Measurements from ENCODE around the gene CEL.

Gene CEL

DNA sequence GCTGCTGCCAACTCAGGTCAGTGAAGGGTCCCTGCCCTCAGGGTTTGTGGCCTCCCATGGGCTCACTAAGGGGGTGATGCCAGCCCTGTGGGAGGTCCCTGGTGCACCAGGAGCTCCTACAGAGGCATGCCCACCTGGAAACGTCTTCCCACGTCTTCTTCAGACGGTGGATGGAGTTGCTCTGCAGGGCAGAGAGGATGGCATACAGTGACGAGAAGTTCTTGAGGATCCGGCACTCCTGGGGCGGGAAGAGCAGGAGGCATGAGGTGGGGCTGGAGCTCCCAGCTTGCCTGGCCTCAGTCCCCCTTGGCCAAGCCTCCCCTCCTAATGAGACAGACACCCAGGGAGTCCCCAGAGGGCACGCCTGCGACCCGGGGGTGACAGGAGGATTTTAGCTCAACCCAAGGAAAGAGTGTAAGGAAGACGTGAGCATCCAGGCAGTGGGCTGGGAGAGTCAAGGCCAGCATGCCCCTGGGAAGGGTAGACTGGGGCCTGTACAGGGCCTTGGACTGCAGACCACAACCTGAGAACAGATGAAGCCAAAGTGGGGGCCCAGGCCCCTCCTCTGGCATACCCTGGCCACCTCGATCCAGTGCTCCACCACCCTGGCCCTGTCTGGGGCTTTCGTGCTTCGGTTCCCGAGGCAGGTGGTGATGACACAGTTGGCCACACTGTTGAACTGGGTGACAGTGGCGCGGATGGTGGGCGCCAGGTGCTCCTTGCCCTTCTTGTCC, 44.9 kb downstream of the CEL start:
- DNase-seq: no peak

DNA sequence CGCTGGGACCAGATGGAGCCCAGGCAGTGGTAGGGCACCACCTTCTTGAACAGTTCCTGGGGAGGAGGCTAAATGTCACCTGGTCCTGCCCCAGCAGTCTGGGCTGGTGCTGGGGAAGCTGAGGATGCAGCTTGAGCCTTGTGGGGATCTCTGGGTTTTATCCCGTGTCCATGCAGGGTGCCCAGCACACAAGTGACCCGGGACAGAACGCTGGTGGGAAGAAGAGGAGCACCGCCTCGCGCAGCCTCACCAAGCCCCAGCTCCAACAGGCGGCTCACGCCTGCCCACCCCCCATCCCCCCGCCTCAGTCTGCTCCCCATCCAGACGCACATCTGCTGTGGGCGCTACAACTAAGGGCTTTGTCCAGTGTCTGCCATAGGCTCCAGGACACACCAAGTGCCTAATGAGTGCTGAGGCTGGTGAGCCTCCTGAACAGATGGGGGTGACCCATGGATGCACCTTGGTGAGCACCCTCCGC, 45.5 kb downstream of the CEL start:
- DNase-seq: no peak

DNA sequence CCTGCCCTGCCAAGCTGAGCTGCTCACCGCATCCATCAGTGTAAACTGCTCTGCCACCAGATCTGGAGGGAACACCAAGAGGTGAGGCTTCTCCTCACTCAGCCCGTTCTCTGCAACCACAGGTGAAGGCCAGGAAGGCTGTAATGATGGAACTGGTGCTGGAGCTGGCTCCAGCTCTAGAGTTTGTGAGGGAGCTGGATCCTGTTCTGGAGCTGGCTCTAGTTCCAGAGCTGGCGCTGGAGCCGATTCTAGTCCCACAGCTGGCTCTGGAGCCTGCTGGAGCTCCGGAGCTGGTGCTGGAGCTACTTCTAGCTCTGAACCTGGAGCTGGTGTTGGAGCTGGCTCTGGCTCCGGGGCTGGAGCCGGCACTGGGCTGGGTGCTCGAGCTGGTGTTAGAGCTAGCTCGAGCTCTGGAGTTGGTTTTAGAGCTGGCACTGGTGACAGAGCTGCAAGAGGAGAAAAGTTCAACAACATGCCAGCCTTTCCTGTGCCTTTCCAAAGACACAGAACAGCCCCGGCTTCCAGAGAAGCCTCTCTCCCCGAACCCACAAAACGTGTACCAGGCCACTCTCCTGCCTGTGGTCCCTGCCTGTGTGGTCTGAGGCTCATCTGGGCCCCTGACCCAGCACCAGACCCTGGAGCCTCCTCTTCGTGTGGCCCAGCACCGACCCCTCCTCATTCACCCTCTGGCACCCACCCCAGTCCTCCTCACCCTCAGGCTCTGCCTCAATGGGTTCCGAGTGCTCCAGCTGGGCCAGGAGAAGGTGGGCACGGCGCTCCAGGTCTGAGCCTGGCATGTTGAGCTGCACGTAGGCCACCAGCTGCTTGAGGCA, 46.4 kb downstream of the CEL start:
- no peak for DNase-seq

DNA sequence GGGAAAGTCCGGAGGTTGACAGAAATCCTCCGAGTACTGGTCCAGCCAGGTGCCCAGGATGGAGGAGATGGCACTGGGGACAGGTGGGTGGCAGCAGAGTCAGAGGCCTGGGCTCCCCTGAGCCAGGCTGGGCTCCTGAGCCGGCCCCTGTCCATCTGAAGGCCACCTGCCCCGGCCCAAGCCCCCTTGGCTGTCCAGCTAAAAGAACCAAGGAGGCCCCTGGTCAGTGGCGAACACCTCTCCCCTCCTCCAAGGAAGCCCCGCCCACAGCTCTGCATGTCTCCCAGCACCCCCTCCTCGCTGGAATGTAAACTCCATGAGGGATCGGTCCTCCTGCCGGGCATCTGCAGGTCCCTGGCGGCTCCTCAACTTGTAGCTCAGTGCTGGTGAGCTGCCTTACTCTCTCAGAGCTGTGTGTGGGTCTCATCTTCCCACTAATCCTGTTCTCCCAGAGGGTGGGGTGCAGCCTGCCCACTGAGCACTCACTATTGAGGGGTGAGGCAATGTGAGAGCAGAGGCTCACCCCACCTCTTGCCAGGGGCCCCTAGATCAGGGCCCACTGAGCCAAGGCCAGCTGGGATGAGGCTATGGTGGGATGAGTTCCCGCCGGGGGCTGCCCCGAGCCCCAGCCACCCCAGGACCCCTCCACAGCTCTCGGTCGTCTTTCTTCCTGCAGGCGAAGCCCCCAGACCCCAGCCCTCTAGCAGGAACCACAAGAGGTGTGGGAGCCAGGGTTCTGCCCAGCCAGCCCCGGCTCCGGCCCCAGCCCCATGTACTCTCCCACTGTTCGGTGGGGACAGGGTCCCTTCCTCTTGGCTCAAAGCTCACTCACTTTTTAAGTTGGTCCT, 47.2 kb downstream of the CEL start:
- DNase-seq: no peak

DNA sequence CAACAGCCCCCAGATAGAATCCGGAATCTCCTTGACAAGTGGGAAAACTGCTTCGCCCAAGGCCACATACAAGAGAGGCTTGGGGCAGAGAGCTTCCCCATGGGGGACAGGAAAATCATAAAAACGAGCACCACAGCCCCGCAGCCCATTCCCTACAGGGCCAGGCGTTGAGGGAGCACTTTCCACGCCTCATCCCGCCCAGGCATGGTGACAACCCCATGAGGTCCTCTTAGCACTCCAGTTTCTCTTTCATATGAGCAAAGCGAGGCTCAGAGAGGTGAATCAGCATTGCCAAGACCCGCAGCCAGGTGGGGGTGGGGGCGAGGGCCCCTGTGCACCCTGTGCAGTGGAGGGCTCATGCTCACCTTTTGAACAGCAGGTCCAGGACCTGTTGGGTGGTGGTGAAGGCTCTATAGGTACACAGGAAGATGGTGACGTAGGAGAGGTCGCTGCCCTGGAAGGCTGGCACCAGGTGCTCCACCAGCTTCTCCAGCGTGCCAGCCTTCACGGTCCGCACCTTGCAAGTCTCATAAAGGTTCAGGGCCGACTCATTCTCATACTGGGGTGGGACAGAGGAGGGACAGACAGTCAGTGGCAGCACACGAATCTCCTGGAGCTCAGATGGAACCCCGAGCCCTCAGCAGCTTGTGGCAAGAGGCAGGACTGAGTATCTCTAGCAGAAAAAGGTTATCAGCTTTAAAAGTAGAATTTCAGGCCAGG, 48.3 kb downstream of the CEL start:
- DNase-seq: no peak

DNA sequence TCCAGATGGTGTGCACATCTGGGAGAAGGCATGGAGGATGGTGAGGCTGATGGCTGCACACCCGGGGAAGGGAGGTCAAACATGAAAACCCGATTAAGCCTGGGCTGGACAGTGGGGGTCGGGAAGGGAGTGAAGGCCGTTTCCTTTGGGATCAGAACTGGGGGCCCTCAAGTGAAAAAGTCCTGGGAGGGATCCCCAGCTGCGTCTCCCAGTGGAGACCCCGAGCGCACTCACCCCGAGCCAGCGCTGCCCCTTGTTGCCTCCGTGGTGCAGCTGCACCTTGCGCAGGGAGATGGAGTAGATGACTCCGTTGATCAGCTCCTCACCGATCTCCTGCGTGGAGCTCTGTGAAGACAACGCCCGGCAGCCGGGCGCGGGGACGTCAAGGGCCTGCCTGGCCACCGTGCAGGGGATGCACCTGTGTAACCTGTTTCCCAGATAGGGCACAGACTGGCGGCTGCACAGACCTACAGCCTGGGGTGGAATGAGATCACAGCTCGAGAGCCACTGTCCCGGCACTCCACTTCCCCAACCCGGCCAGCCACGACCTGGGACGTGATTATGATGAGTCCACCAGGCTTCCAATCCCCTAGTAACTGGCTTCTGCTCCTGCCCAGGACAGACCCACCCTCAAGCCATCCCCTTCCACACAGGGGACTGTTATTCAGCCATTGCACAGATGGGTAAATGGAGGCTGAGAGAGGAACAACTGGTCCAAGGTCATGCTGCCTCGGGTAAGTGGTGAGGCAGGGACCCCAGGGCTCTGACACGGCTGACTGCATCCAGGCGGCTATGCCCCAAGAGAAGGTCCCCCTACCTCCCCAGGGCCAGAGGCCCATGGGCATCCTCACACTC, 50.3 kb downstream of the CEL start:
- DNase-seq: peak in 2 of 3 donors; percentile 43 to 53

DNA sequence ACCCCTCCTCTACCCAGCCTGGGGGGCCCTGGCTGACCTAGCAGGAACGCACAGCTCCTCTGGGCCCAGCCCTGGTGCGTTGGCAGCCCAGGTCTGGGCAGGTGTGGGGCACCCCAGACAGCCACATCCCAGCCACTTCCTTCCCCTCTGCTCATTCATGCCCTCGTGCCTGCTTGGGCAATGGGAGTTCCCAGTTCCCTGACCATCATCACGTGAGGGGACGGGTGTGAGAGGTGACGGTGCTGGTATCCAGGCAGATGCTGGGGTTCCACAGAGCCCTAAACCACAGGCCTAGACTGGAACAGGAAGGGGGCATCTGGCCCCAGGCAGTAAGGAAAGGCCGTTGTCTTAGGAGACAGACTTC, 50.9 kb downstream of the CEL start:
- peak; percentile 95 to 97 (median 96) for DNase-seq

DNA sequence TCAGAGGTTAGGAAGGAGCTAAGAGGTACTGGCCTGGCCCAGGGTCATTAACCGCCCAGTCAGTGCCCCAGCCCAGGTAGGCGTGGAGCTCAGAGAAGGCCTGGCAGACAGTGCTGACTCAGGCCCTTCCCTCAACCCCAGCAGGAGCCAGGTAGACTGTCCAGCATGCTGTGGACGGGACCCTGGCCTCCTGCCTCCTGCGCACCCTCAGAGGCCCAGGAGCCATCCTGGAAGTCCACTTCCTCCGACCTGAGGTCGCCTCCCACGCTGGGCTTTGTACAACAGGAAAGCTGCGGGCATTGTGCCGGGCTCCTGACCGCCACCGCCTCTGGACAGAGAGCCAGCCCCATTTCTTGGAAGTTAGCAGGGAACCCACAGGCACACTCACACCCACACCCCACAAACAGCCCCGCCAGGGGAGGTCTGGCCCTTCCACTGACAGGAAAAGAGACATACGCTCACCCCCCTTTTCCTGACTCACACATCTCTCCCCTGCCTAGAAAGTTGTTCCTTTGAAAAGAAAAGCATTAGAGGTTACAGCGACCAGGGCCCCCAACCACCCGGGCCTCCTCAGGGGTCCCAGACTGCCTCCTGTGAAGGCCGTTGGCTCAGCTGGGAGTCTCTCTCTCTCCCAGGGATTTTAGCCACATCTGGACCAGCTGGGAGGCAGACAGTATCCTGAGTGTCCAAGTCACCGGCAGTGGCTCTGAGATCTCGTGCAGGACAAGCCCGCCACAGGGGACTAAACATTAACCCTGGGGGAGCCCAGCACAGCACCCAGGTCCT, 51.6 kb downstream of the CEL start:
- DNase-seq: peak; percentile 83 to 93 (median 89)

DNA sequence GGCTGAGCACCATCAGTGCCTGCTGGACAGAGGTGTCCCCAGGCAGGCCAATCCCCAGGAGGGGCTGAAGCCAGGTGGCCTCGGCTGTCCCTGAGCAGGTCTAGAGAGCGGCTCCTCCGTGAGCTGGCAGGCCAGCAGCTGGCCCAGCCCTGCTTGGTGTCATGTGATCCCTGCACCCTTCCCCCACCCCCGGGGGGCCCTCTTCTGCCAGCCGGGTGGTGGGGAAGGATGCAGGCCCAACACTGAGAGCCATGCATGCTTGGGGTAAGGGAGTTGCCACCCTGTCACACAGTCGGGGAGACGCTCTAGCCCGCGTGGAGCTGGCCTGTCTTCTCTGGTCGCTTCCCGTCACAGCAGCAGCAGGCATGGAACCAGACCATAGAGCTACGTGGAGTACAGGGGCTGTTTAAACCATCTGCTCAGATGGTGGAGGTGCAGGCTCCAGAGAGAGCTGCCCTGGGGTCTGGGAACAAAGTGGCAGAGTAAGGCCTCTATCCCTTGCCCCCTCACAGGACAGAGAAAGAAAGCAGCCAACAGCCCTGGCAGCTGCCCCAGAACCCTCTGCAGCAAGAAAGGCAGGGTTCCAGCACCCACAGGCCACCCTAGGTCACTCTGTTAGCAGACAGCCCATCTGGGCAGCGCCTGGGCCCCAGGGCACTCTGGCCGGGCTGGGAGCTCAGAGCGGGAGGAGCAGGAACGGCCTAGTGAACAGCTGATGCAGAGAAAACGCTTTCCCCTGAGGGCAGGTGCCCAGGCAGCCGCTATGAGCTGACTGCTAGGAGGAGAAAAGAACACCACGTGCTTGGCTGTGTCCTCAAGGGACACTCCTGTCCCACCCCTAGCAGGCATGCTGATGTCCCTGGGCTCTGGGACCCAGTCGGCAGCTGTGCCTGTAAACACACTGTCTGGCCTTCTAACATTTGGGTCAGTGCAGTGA, 52.4 kb downstream of the CEL start:
- no peak for DNase-seq

DNA sequence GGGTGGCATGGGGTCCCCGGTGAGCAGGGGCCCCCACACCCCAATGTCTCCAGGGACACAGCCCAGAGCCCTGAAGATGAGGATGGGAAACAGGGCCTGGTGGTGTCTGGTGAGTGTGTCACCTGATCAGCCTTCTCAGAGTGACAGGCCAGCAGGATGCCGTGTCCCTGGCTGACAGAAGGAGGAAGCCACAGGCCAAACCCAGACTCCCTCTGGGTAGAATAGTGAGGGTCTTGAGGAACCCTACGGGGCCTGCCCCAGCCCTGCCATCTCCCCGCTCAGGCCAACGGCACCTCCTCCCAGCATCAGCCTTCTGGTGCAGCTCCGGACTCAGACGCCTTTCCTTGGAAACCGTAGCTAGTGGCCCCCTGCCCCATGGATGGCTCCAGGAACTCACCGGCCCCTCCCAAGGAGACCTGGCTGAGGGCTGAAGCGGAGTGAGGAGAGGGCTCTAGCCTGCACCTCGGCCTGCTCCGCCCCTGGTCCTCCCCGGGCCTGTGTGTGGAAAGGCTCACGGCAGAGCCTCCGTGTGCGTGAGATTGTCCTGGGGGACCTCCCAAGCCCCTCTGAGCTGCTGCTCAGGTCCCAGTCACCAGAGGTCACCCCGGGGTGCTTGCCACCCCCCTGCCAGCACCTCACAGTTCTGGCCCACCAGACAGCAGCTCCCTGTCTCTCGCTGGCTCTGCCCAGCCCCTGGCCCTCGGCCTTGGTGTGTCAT, 53.3 kb downstream of the CEL start:
- peak; percentile 39 to 50 (median 41) for DNase-seq

DNA sequence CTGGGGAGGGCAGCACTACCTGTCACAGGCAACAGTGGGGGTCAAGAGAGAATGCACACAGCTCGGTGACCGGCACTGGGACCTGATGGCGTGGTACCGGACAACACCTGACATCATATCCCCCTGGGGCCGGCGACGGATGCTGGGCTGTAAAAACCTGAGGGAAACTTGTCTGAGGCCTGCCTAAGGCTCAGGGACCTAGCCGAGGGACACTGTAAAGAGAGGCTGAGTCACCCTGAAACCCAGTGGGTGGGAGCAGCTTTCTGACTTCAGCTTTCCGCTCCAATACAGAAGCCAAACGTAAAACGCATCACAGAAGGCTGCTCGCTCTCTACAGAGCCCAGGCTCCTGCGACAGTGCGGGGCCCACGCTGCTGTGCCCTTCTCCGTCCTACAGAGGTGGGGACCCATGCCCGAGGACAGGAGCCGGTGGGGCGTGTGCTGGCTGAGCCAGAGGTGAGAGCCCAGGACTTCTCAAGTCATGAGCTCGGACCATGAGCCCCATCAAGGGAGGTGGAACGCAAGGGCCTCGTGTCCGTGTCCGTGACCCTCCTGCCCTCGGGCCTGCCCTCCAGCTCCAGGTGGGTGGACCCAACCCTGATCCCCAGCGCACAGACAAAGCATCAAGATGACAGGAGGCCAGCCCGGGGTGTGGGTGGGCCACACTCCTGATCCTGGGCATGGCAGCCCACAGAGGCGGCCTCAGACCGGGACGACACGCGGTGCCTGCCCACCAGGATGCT, 54.0 kb downstream of the CEL start:
- peak; percentile 86 to 87 (median 87) for DNase-seq

DNA sequence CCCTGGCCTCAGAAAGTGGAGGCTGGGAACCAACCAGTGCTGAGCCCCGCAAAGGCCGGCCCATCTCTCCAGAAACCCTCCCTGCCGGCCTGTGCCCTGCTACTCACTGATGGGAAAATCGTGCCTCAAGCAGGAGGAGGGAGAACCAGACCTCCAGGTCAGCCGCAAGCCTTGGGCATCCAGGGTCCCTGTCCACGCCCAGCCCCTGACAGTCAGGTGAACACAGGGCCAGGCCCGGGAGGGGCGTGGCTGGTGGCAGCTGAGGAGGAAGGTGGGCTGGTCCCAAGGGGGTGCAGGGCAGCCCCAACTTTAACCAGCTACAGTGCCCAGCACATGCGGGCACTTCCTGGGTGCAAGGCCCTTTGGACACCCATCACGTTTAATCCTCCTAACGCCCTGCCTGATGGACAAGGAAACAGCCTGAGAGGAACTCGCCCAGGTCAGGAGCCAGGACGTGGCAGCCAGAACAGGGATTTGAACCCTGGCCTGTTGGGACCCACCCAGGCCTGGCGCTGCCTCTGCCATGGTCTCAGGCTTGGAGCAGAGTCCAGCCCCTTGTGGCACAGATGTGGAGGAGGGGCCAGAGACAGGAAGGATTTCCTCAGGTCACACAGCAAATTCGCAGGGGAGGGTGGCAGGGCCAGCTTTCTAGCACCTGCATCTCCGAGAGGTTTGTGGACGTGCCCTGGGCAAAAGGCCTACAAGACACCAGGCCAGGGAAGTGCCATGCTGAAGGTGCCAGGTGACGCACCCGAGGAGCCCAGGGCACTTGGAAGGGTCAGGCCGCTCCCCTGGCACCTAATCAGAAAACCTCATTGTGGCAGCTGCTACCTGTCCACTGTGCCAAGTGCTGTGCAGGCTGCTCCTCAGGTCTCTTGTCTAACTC, 54.8 kb downstream of the CEL start:
- no peak for DNase-seq

DNA sequence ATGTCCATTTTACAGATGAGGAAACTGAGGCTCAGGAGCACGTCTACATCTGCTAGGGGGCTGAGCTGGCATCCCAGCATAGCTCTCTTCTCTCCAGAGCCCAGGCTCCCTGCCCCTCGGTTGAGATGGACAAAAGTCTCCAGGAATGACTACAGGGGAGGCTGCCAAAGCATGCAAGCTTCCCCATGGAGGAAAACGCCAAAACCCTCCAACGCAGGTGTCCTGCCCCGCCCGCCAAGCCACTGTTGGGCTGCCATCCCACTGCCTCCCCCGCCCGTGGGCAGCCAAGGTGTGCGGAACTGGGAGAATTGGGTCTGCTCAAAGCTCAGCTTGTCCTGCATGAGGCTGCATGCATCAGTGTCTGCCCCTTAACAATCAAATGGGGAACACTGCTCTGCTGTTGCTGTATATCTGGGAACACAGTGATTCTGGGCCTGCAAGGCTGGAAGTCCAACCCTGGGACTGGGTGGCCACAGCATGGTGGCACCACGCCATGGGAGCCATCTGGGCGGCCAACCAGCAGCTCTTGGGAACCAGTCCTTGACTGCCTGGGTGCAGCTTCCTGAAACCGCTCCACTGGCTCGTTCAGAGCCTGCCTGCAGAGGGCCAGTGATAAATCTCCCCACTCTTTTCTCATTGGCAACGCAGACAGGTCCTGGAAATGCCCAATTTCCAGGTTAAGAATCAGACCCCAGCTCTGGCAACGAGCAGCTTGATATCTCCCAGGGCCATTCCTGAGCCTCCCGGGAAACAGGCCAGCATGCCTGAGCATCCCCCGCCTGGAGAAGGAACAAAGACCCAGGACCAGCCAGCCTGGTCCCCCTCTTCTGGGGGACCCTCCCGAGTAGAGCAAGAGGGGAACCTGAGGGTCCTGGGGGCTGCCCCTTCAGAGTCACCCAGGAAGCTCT, 55.7 kb downstream of the CEL start:
- peak in 2 of 3 donors; percentile 24 to 48 for DNase-seq

DNA sequence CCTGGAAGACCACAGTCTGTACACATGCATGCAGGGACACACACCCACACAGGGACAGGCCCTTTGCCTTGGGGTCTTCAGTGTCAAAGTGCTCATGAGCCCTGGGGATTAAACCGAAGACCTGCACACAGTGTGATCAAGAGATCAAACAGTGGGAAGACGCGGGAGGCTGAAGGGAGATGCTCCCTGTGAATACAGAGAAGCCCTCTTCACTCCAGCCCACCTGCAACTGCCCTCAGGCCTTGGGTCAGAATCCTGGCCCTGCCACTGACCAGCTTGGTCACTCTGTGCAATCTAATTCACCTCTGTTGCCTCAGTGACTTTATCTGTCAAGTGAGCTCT, 56.4 kb downstream of the CEL start:
- DNase-seq: no peak

DNA sequence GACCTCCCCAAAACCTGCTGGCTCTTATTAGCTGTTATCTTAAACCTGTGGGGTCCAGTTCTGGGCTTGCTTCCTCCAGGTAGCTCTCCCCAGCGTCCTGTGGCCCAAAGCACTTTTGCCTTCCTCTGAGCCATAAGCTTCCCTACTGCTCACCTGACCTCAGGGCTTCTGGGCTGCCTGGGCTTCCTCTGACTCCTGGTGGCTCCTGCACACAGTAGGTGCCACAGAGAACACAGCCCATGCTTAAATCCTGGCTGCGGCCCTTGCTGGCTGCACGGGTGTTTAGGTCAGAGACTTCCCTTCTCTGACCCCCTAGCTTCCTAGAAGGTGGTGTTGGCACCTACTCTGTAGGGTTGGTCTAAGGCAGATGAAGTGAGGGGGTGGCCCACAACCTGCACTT, 56.8 kb downstream of the CEL start:
- DNase-seq: no peak
